T-helper 1 cell treated with Interleukin-12 subunit alpha and Interleukin-12 subunit beta and Interleukin-4 antibody, amounts not matched to agents 30 μg/mL and 1 μg/mL, for 36 hours (primary cell): Measurements from ENCODE around the gene WDR5.
A peak's percentile ranks its signal among the peaks of the same experiment; 100 is the strongest.
"Not testable (repeated sequence)": the region's sequence is repeated elsewhere in the genome, so short reads cannot be mapped to it uniquely, and the experiment has no call there.

Source experiments
- H3K27ac Mint-ChIP-seq: one replicate; pipeline ENCODE4 v1.8.0; 2021; ENCODE audit warnings: mild to moderate bottlenecking, mixed read lengths
- H3K27me3 Mint-ChIP-seq: one replicate; pipeline ENCODE4 v1.8.0; 2021; ENCODE audit warnings: low read depth, mixed read lengths
- H3K36me3 Mint-ChIP-seq: one replicate; pipeline ENCODE4 v1.8.0; 2021; ENCODE audit warnings: low read depth, mixed read lengths
- H3K4me1 Mint-ChIP-seq: one replicate; pipeline ENCODE4 v1.8.0; 2021; ENCODE audit warnings: low read depth, mixed read lengths
- H3K4me3 Mint-ChIP-seq: one replicate; pipeline ENCODE4 v1.8.0; 2021; ENCODE audit warnings: mild to moderate bottlenecking, moderate library complexity, mixed read lengths
- H3K9me3 Mint-ChIP-seq: one replicate; pipeline ENCODE4 v1.8.0; 2021; ENCODE audit warnings: mixed read lengths

Gene WDR5

DNA sequence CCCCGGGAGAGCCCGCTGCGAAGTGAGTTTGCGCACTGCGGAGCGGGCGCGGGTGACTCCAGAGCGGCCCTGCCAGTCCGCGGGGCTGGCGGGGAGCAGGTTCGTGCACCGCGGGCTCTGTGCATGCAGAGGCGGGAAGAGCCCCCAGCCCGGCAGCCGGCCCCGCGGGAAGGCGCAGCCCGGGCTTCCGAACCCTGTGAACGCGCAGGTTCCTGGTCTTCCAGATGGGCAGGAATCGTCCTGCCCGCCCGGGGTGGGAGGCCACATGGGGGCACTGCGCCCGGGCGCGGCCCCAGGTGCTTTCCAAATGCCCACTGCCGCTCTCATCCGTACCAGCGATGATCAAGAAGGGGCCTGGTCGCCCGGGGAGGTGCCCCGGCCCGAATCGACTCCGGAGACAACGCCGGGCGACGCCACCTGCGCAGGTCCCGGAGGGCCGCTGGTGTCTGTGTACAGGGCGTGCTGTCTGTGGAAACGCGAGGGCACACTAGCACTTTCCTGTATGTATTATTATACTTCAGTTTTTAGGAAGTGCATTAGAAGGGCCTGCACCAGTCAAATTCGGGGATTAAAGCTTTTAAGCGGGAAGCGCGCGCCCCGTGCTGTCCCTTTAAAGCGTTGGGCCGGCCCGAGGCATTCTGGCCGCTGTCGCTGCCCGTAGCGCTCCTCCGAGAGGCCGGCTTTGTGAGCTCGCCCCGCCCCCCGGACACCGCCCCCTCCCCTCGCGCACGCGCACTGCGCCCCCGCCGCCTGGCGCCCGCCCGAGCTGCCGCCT, at the start of gene WDR5:
Gene WDR5 (plus strand): TSS at position 740 of the 775 bp plus-strand sequence. CDS start 3,796 bp downstream, outside the sequence.
- H3K4me1 Mint-ChIP-seq = peaks cover 33% of the 10 kb centered on the region
- H3K9me3 Mint-ChIP-seq = no peaks in the 10 kb centered on the region
- H3K27me3 Mint-ChIP-seq = no peaks in the 10 kb centered on the region
- peak within 1 kb of the TSS; percentile 93 for H3K4me3 Mint-ChIP-seq
- peaks cover 14% of the 10 kb centered on the region for H3K36me3 Mint-ChIP-seq
- peak within 1 kb of the TSS; percentile 89 for H3K27ac Mint-ChIP-seq

GRCh38 chr9:134088063-134088725, 47.7 kb upstream of the WDR5 start:
- Mint-ChIP-seq H3K4me1 (no peaks in the 10 kb centered on the region), H3K27me3 (peaks cover 13% of the 10 kb centered on the region), H3K9me3 (no peaks in the 10 kb centered on the region), H3K4me3 (no peak overlapping the region), H3K27ac (no peak overlapping the region), H3K36me3 (no peaks in the 10 kb centered on the region)

- Mint-ChIP-seq H3K27ac (no peak overlapping the region), H3K27me3 (peaks cover 16% of the 10 kb centered on the region), H3K4me1 (no peaks in the 10 kb centered on the region), H3K4me3 (no peak overlapping the region), H3K9me3 (no peaks in the 10 kb centered on the region), H3K36me3 (no peaks in the 10 kb centered on the region)
Observed at GRCh38 chr9:134089972-134090371, 45.9 kb upstream of the WDR5 start.

DNA sequence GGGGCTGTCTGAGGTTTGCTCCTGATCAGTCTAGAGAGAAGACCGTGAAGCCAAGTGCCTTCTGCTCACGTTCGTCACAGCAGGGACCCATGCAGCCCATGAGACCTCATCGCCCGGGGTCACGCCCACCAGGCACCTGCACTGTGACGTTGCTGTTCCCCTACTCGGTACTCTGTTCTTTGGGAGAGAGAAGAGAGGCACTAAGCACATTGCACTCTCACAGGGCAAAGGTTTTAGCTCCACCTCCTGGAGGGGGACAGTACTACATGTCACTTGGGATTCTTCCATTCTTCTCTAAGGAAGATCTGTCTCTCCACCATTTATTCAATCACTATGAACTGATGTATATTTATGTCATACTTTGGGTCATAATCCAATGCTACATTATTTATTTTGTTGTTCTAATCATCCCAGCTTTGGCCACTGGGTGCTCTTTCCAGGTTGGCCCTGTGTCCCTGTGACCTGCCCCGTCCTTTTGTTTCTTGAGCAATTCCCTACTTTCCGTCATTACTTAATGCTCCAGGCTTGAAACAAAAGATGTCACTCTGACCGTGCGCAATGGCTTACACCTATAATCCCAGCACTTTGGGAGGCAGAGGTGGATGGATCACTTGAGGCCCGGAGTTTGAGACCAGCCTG, 36.6 kb upstream of the WDR5 start:
- H3K36me3 Mint-ChIP-seq = no peaks in the 10 kb centered on the region
- no peak overlapping the region for H3K4me3 Mint-ChIP-seq
- H3K9me3 Mint-ChIP-seq = no peaks in the 10 kb centered on the region
- H3K27ac Mint-ChIP-seq = no peak overlapping the region
- H3K4me1 Mint-ChIP-seq = peaks cover 3% of the 10 kb centered on the region
- H3K27me3 Mint-ChIP-seq = peaks cover 3% of the 10 kb centered on the region

DNA sequence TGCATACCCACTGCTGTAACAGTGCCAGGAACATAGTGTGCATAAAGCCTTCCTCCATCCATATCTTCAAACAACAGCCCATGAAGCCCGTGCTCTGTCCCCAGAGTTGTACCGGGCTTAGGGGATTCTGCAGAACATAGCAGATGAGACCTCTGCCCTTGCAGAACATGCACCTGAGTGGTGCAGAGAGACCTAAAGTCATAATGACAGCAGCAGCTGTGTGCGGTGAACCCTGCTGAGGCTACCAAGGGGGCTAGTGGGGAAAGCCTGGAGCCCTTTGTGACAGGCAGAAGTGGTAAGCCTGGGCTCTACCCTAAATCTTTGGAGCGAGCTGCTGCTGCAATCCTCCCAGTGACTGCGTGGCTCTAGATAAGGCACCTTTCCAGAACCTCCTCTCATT, 35.8 kb upstream of the WDR5 start:
- Mint-ChIP-seq H3K27me3 (peaks cover 3% of the 10 kb centered on the region), H3K36me3 (no peaks in the 10 kb centered on the region), H3K27ac (no peak overlapping the region), H3K9me3 (no peaks in the 10 kb centered on the region), H3K4me1 (peaks cover 3% of the 10 kb centered on the region), H3K4me3 (no peak overlapping the region)

GRCh38 chr9:134101133-134101532, 34.7 kb upstream of the WDR5 start:
- H3K27me3 Mint-ChIP-seq, H3K4me3 Mint-ChIP-seq, H3K36me3 Mint-ChIP-seq, H3K9me3 Mint-ChIP-seq, H3K4me1 Mint-ChIP-seq, H3K27ac Mint-ChIP-seq: not testable (repeated sequence)

GRCh38 chr9:134101623-134102149, 34.2 kb upstream of the WDR5 start:
- Mint-ChIP-seq H3K27ac (no peak overlapping the region), H3K4me1 (peaks cover 3% of the 10 kb centered on the region), H3K4me3 (no peak overlapping the region), H3K36me3 (no peaks in the 10 kb centered on the region), H3K27me3 (peaks cover 3% of the 10 kb centered on the region), H3K9me3 (no peaks in the 10 kb centered on the region)

DNA sequence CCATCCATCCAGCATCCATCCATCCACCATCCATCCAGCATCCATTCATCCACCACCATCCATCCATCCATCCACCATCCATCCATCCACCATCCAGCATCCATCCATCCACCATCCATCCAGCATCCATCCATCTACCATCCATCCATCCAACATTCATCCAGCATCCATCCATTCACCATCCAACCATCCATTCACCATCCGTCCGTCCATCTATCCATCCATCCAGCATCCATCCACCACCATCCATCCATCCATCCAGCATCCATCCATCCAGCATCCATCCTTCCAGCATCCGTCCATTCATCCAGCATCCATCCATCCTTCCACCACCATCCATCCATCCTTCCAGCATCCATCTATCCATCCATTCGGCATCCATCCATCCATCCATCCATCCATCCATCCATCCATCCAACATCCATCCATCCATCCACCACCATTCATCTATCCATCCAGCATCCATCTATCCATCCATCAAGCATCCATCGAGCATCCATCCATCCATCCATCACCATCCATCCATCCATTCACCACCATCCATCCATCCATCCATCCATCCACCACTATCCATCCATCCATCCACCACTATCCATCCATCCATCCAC, 32.4 kb upstream of the WDR5 start:
- H3K27me3 Mint-ChIP-seq = peaks cover 3% of the 10 kb centered on the region
- H3K27ac Mint-ChIP-seq = no peak overlapping the region
- no peak overlapping the region for H3K4me3 Mint-ChIP-seq
- H3K4me1 Mint-ChIP-seq = peaks cover 3% of the 10 kb centered on the region
- no peaks in the 10 kb centered on the region for H3K9me3 Mint-ChIP-seq
- H3K36me3 Mint-ChIP-seq = no peaks in the 10 kb centered on the region

- Mint-ChIP-seq H3K9me3 (no peaks in the 10 kb centered on the region), H3K36me3 (no peaks in the 10 kb centered on the region), H3K4me3 (no peak overlapping the region), H3K4me1 (no peaks in the 10 kb centered on the region), H3K27me3 (no peaks in the 10 kb centered on the region), H3K27ac (no peak overlapping the region)
Observed at GRCh38 chr9:134111064-134111463, 24.8 kb upstream of the WDR5 start.

DNA sequence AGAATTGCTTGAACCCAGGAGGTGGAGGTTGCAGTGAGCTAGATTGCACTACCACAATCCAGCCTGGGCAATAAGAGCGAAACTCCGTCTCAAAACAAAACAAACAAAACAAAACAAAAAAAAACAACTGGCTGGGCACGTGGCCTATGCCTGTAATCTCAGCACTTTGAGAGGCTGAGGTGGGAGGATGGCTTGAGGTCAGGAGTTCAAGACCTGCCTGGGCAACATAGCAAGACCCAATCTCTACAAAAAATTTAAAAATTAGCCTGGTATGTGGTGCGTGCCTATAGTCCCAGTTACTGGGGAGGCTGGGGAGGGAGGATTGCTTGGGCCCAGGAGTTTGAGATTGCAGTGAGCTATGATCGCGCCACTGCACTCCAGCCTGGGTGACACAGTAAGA, 23.3 kb upstream of the WDR5 start:
- Mint-ChIP-seq H3K27ac (no peak overlapping the region), H3K36me3 (no peaks in the 10 kb centered on the region), H3K4me3 (no peak overlapping the region), H3K4me1 (no peaks in the 10 kb centered on the region), H3K27me3 (no peaks in the 10 kb centered on the region), H3K9me3 (no peaks in the 10 kb centered on the region)

DNA sequence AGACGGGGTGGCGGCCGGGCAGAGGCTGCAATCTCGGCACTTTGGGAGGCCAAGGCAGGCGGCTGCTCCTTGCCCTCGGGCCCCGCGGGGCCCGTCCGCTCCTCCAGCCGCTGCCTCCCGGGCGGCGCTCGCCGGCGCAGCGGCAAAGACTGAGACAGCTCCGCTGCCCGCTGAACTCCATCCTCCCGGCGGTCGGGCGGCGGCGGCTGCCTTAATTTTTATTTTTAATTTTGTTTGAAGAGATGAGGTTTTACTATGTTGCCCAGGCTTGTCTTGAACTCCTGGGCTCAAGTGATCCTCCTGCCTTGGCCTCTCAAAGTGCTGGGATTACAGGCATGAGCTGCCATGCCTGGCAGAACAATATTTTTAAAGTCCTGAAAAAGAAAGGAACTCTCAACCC, 16.9 kb upstream of the WDR5 start:
- not testable (repeated sequence) for H3K9me3 Mint-ChIP-seq, H3K36me3 Mint-ChIP-seq, H3K27ac Mint-ChIP-seq, H3K4me1 Mint-ChIP-seq, H3K27me3 Mint-ChIP-seq, H3K4me3 Mint-ChIP-seq

GRCh38 chr9:134123764-134124128, 12.1 kb upstream of the WDR5 start:
- Mint-ChIP-seq H3K27ac (no peak overlapping the region), H3K27me3 (no peaks in the 10 kb centered on the region), H3K4me3 (no peak overlapping the region), H3K4me1 (peaks cover 3% of the 10 kb centered on the region), H3K36me3 (no peaks in the 10 kb centered on the region), H3K9me3 (no peaks in the 10 kb centered on the region)

GRCh38 chr9:134125413-134126095, 10.3 kb upstream of the WDR5 start:
- Mint-ChIP-seq H3K4me3 (no peak overlapping the region), H3K27ac (no peak overlapping the region), H3K27me3 (no peaks in the 10 kb centered on the region), H3K9me3 (no peaks in the 10 kb centered on the region), H3K4me1 (peaks cover 3% of the 10 kb centered on the region), H3K36me3 (no peaks in the 10 kb centered on the region)

DNA sequence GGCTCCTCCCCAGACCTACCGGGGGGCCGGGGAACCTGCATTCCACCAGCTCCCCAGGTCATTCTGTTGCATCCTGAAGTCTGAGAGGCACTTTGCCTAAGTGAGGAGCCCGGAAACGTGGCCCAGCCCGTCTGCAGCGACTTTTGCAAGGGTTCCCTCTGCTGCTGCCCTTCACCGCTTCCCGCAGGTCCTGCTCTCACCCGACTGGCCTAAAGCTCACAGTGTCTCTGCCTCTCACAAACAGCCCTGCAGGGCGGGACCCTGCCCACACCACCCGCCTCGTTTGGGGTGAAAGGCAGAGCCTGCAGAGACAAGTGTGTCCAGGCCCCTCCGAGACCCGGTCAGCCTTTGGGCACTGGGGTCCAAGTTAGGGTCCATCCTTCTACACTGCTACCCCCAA, 9.5 kb upstream of the WDR5 start:
- H3K27me3 Mint-ChIP-seq = no peaks in the 10 kb centered on the region
- H3K9me3 Mint-ChIP-seq = no peaks in the 10 kb centered on the region
- H3K4me3 Mint-ChIP-seq = no peak overlapping the region
- H3K27ac Mint-ChIP-seq = no peak overlapping the region
- peaks cover 3% of the 10 kb centered on the region for H3K4me1 Mint-ChIP-seq
- H3K36me3 Mint-ChIP-seq = no peaks in the 10 kb centered on the region
